ENCODE data around the gene TRAK1.

DNA sequence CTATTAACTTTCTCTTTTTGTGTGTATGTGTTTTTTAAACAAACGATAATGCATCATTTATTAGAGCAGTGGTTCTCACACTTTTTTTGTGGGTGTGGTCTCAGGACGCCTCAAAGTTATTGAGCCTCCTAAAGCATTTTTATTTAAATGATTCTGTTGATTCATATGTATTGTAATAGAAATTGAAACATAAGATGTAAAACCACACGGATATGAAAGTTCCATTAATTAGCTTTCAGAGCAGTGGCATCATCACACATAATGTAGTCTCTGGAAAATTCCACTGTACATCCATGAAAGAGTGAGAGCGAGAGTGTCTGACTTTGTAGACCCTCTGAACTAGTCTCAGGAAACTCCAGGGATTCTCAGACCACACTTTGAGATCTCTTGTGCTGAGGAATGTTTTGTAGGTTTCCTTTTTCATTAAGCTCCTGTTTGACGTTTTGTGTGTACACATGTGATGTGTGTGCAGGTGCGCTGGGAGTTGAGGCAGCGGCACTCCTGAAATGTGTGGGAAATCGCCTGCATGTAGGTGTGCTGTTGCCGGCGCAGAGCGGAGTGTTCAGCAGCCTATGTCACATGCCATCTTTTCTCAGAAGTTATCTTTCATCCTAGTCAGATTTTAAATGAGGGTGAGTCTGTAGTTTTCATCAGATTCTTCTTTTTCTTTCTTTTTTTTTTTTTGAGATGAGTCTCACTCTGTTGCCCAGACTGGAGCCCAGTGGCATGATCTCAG lies 5.3 kb upstream of the TRAK1 start:
- no peak for TF ChIP-seq POLR2AphosphoS5 (IDR thresholded peaks at IDR 0.05; ENCODE audit: low read depth, low read length)
- no peak for TF ChIP-seq POLR2A (IDR thresholded peaks at IDR 0.05; ENCODE audit: low read depth, low read length)
- no peak for TF ChIP-seq TAF1 (IDR thresholded peaks at IDR 0.05; ENCODE audit: borderline replicate concordance, low read depth, low read length)
